ENCODE data around the gene TRAK2.

TRAK2 gene

DNA sequence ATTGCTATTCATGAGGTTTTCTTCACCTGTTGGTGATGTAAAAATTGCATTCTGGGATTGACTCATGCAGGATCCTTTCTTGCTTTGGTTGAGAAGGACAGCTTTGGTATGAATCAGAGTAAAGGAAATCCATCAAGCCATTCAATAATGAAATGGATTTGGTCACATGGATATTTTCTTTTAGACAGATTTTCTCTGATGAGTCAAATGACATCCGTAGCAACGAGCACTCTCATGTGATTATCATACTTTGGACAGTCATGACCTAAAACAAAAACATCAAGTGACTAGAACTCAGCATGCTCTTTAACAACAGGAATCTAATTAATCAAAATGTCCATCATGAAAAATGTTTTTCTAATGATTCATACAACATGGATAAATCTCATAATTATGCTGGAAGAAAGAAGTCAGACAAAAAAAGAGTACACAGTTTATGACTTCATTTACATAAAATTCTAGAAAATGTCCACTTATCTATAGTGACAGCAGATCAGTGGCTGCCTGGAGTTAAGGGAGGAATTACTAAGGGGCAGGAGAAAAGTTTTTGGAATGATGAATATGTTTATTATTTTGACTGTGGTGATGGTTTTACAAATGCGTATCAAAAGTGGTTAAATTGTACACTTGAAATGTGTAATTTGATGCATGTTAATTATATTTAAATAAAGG is 30.7 kb downstream of the TRAK2 start:
- Histone ChIP-seq H3K27me3 (ENCODE audit: insufficient read depth, low read length) (no peaks in the 10 kb centered on the region), H3K18ac (ENCODE audit: low read length) (no peak overlapping the region), H4K8ac (ENCODE audit: low read depth, low read length) (no peak overlapping the region), H3K9me3 (ENCODE audit: insufficient read depth, low read depth, low read length) (no peaks in the 10 kb centered on the region), H3K36me3 (ENCODE audit: control insufficient read depth in 1 of 2, insufficient read depth in 2 of 2, low read length in 2 of 2) (peaks cover 0 to 2% of the 10 kb centered on the region in 2 experiments), H3K27ac (ENCODE audit: low read depth, low read length) (no peak overlapping the region), H3K14ac (ENCODE audit: low read length) (no peak overlapping the region), H2BK5ac (ENCODE audit: low read depth, low read length, poor library complexity) (no peak overlapping the region), H2BK12ac (ENCODE audit: low read length) (no peak overlapping the region), H3K4me3 (ENCODE audit: low read depth, low read length) (no peak overlapping the region), H3K9ac (ENCODE audit: low read length) (no peak overlapping the region), H3K4me1 (ENCODE audit: control insufficient read depth in 1 of 2, insufficient read depth in 2 of 2, low read length in 2 of 2) (no peaks in the 10 kb centered on the region), H3K79me2 (ENCODE audit: control insufficient read depth, insufficient read depth, low read length, poor library complexity) (no peaks in the 10 kb centered on the region), H3K23ac (ENCODE audit: low read length) (no peak overlapping the region), H3K79me1 (ENCODE audit: low read length) (no peaks in the 10 kb centered on the region), H2BK120ac (ENCODE audit: insufficient read depth, low read length, poor library complexity) (no peak overlapping the region), H4K91ac (ENCODE audit: low read depth, low read length) (no peak overlapping the region), H4K12ac (ENCODE audit: low read depth, low read length) (no peak overlapping the region), H3K4ac (ENCODE audit: low read depth, low read length) (no peak overlapping the region), H2AK5ac (ENCODE audit: low read length) (no peak overlapping the region), H2AFZ (ENCODE audit: insufficient read depth, low read length, poor library complexity) (no peak overlapping the region), H3K4me2 (ENCODE audit: low read length) (no peak overlapping the region)
- DNase-seq: no peak
- no CpG with 5 or more reads among the region's 3 CpGs for WGBS (ENCODE audit: extremely low coverage, insufficient coverage, insufficient read length)

DNA sequence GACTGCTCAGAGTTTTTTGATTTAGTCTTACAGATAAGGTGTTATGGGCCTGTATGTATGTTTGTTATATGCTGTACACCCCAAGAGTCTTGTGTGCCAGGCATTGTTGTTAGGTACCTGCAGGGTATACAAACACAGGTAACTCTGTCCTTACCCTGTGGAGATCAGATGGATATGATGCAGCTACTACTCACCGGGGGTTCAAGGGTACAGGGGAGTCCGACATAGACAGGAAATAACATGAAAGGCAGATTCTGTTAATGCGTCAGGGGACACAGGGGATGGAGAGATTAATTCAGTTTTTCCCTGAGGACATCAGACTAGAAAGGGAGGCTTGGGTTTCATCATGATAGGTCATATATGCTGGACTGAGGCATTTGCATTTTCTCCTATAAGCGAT is 31.3 kb downstream of the TRAK2 start:
- H2BK12ac ChIP-seq (ENCODE audit: low read length): no peak overlapping the region
- H3K9me3 ChIP-seq (ENCODE audit: insufficient read depth, low read depth, low read length): no peaks in the 10 kb centered on the region
- H3K27ac ChIP-seq (ENCODE audit: low read depth, low read length): no peak overlapping the region
- no peak overlapping the region for H4K8ac ChIP-seq (ENCODE audit: low read depth, low read length)
- no peak overlapping the region for H4K12ac ChIP-seq (ENCODE audit: low read depth, low read length)
- no peaks in the 10 kb centered on the region for H3K79me2 ChIP-seq (ENCODE audit: control insufficient read depth, insufficient read depth, low read length, poor library complexity)
- H3K14ac ChIP-seq (ENCODE audit: low read length): no peak overlapping the region
- no peak overlapping the region for H3K4me2 ChIP-seq (ENCODE audit: low read length)
- H3K4ac ChIP-seq (ENCODE audit: low read depth, low read length): no peak overlapping the region
- no peak overlapping the region for H3K9ac ChIP-seq (ENCODE audit: low read length)
- no peaks in the 10 kb centered on the region for H3K79me1 ChIP-seq (ENCODE audit: low read length)
- H3K18ac ChIP-seq (ENCODE audit: low read length): no peak overlapping the region
- H2BK120ac ChIP-seq (ENCODE audit: insufficient read depth, low read length, poor library complexity): no peak overlapping the region
- no peaks in the 10 kb centered on the region for H3K4me1 ChIP-seq (ENCODE audit: control insufficient read depth in 1 of 2, insufficient read depth in 2 of 2, low read length in 2 of 2)
- H3K27me3 ChIP-seq (ENCODE audit: insufficient read depth, low read length): no peaks in the 10 kb centered on the region
- peaks cover 0 to 2% of the 10 kb centered on the region in 2 experiments for H3K36me3 ChIP-seq (ENCODE audit: control insufficient read depth in 1 of 2, insufficient read depth in 2 of 2, low read length in 2 of 2)
- H4K91ac ChIP-seq (ENCODE audit: low read depth, low read length): no peak overlapping the region
- H2BK5ac ChIP-seq (ENCODE audit: low read depth, low read length, poor library complexity): no peak overlapping the region
- no peak overlapping the region for H3K23ac ChIP-seq (ENCODE audit: low read length)
- no CpG with 5 or more reads among the region's 4 CpGs for WGBS (ENCODE audit: extremely low coverage, insufficient coverage, insufficient read length)
- no peak for DNase-seq
- no peak overlapping the region for H3K4me3 ChIP-seq (ENCODE audit: low read depth, low read length)
- no peak overlapping the region for H2AFZ ChIP-seq (ENCODE audit: insufficient read depth, low read length, poor library complexity)
- no peak overlapping the region for H2AK5ac ChIP-seq (ENCODE audit: low read length)

- Histone ChIP-seq H4K8ac (ENCODE audit: low read depth, low read length) (no peak overlapping the region), H3K4me2 (ENCODE audit: low read length) (no peak overlapping the region), H3K9me3 (ENCODE audit: insufficient read depth, low read depth, low read length) (no peaks in the 10 kb centered on the region), H3K79me1 (ENCODE audit: low read length) (no peaks in the 10 kb centered on the region), H2BK120ac (ENCODE audit: insufficient read depth, low read length, poor library complexity) (no peak overlapping the region), H3K23ac (ENCODE audit: low read length) (no peak overlapping the region), H3K4me1 (ENCODE audit: control insufficient read depth in 1 of 2, insufficient read depth in 2 of 2, low read length in 2 of 2) (no peaks in the 10 kb centered on the region), H3K27me3 (ENCODE audit: insufficient read depth, low read length) (no peaks in the 10 kb centered on the region), H3K27ac (ENCODE audit: low read depth, low read length) (no peak overlapping the region), H3K14ac (ENCODE audit: low read length) (no peak overlapping the region), H2BK12ac (ENCODE audit: low read length) (no peak overlapping the region), H3K9ac (ENCODE audit: low read length) (no peak overlapping the region), H2AFZ (ENCODE audit: insufficient read depth, low read length, poor library complexity) (no peak overlapping the region), H2BK5ac (ENCODE audit: low read depth, low read length, poor library complexity) (no peak overlapping the region), H4K91ac (ENCODE audit: low read depth, low read length) (no peak overlapping the region), H3K79me2 (ENCODE audit: control insufficient read depth, insufficient read depth, low read length, poor library complexity) (no peaks in the 10 kb centered on the region), H3K36me3 (ENCODE audit: control insufficient read depth in 1 of 2, insufficient read depth in 2 of 2, low read length in 2 of 2) (peaks cover 0 to 2% of the 10 kb centered on the region in 2 experiments), H3K4ac (ENCODE audit: low read depth, low read length) (no peak overlapping the region), H3K4me3 (ENCODE audit: low read depth, low read length) (no peak overlapping the region), H2AK5ac (ENCODE audit: low read length) (no peak overlapping the region), H4K12ac (ENCODE audit: low read depth, low read length) (no peak overlapping the region), H3K18ac (ENCODE audit: low read length) (no peak overlapping the region)
- no CpG with 5 or more reads among the region's 3 CpGs for WGBS (ENCODE audit: extremely low coverage, insufficient coverage, insufficient read length)
- no peak for DNase-seq
These were observed 32.1 kb downstream of the TRAK2 start for GRCh38 chr2:201419057-201419635.

- no peaks in the 10 kb centered on the region for H3K79me1 ChIP-seq (ENCODE audit: low read length)
- no peak overlapping the region for H2BK12ac ChIP-seq (ENCODE audit: low read length)
- DNase-seq: no peak
- H3K27ac ChIP-seq (ENCODE audit: low read depth, low read length): no peak overlapping the region
- H4K12ac ChIP-seq (ENCODE audit: low read depth, low read length): no peak overlapping the region
- H3K4me1 ChIP-seq (ENCODE audit: control insufficient read depth in 1 of 2, insufficient read depth in 2 of 2, low read length in 2 of 2): peaks cover 0 to 3% of the 10 kb centered on the region in 2 experiments
- H3K4me2 ChIP-seq (ENCODE audit: low read length): no peak overlapping the region
- H3K27me3 ChIP-seq (ENCODE audit: insufficient read depth, low read length): no peaks in the 10 kb centered on the region
- no CpG with 5 or more reads among the region's 2 CpGs for WGBS (ENCODE audit: extremely low coverage, insufficient coverage, insufficient read length)
- no peaks in the 10 kb centered on the region for H3K9me3 ChIP-seq (ENCODE audit: insufficient read depth, low read depth, low read length)
- H2AFZ ChIP-seq (ENCODE audit: insufficient read depth, low read length, poor library complexity): no peak overlapping the region
- H3K14ac ChIP-seq (ENCODE audit: low read length): no peak overlapping the region
- no peak overlapping the region for H3K4ac ChIP-seq (ENCODE audit: low read depth, low read length)
- no peak overlapping the region for H2BK120ac ChIP-seq (ENCODE audit: insufficient read depth, low read length, poor library complexity)
- peaks cover 0 to 2% of the 10 kb centered on the region in 2 experiments for H3K36me3 ChIP-seq (ENCODE audit: control insufficient read depth in 1 of 2, insufficient read depth in 2 of 2, low read length in 2 of 2)
- H3K79me2 ChIP-seq (ENCODE audit: control insufficient read depth, insufficient read depth, low read length, poor library complexity): no peaks in the 10 kb centered on the region
- H4K91ac ChIP-seq (ENCODE audit: low read depth, low read length): no peak overlapping the region
- H3K18ac ChIP-seq (ENCODE audit: low read length): no peak overlapping the region
- no peak overlapping the region for H2AK5ac ChIP-seq (ENCODE audit: low read length)
- no peak overlapping the region for H3K4me3 ChIP-seq (ENCODE audit: low read depth, low read length)
- H2BK5ac ChIP-seq (ENCODE audit: low read depth, low read length, poor library complexity): no peak overlapping the region
- no peak overlapping the region for H3K23ac ChIP-seq (ENCODE audit: low read length)
- no peak overlapping the region for H3K9ac ChIP-seq (ENCODE audit: low read length)
- H4K8ac ChIP-seq (ENCODE audit: low read depth, low read length): no peak overlapping the region
These were observed 36.1 kb downstream of the TRAK2 start for GRCh38 chr2:201415149-201415548.
